GM19463 (cell line): Measurements from ENCODE around the gene APOBEC3H.
A peak's percentile ranks its signal among the peaks of the same experiment; 100 is the strongest.

Experiments used
- ATAC-seq: cut with Tn5 transposase; IDR thresholded peaks from one replicate; pipeline ENCODE4 v1.9.1; 2021; ENCODE audit warnings: mild to moderate bottlenecking, moderate library complexity; ENCODE audit not compliant: unreplicated experiment

The APOBEC3H gene

DNA sequence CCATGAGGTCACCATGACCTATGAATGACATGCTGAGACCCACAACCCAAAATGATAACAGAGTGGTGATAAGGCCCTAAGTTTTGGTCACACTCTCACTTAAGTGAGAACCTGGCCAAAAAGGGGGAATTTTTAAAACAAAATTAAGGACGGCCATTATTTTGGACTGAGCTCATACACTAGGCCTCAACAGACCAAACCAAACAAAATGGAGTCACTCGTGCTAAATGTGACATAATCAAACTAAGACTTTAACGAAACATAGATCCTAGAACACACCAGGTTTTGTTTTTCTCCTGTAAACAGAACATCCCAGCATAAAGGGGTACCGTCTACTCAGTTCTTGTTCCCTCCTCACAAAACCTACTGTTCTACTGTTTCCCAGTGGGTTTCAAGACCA, 11.4 kb downstream of the APOBEC3H start:
- no peak for ATAC-seq

GRCh38 chr22:39109361-39109760, 12.3 kb downstream of the APOBEC3H start:
- ATAC-seq = no peak

DNA sequence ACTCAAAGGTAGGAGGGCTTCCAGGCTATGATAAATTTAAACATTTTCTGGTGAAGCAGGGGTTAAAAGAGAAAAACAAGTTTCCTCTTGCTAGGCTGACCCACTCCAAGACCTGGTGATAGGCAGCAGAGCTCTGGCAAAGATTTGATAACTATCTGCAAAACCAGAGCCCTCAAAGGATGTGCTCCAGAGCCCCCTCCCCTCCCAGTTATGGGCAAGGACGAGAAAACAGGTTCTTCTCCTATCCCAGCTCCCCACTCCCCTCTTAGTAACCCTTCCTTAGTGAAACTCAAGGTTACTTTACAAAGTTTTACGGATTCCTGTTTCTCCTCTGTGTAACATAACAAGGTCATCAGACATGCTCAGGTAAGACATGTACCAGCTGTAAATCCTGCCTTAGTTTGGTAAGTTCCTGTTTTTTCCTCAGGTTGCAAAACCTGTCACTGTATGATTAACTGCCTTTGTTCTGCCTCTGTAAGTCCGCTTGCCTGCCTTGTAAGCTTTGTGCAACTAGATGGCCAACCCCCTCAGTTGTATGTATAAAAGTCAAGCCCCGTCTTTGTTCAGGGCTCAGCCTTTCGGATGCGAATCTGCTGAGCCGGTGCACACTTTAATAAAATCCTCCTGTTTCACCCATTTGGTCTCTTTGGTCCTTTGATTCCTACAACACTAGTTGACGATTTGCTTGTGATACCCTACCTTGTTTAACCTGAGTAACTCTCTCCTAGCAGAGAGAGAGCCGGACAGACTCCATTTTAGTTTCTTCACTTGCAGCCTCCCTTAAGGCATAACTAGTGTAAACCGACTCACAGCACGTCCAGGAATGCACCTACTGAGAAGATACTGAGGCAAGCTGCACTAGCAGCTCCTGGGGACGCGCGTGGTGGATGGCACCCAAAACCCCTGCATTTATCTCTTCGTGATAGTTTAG, 13.9 kb downstream of the APOBEC3H start:
- no peak for ATAC-seq

DNA sequence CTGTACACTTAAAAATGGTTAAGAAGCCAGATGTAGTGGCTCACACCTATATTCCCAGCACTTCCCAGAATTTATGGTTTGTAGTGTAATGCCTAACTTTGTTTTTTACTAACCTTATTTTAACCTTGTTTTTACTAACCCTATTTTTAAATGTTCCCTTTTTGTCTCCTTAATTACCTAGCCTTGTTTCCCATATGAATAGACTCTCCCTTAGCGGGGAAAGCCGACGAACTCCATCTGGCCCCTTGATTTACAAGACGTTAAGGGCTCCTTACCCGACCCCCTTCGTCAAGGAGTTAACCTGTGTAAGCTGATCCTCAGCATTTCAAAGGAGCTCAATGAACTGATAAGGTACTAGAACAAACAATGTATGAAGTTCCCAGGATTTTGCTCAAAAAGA, 17.1 kb downstream of the APOBEC3H start:
- ATAC-seq = no peak

- ATAC-seq = no peak
Measured at GRCh38 chr22:39115570-39115969, 18.5 kb downstream of the APOBEC3H start.

DNA sequence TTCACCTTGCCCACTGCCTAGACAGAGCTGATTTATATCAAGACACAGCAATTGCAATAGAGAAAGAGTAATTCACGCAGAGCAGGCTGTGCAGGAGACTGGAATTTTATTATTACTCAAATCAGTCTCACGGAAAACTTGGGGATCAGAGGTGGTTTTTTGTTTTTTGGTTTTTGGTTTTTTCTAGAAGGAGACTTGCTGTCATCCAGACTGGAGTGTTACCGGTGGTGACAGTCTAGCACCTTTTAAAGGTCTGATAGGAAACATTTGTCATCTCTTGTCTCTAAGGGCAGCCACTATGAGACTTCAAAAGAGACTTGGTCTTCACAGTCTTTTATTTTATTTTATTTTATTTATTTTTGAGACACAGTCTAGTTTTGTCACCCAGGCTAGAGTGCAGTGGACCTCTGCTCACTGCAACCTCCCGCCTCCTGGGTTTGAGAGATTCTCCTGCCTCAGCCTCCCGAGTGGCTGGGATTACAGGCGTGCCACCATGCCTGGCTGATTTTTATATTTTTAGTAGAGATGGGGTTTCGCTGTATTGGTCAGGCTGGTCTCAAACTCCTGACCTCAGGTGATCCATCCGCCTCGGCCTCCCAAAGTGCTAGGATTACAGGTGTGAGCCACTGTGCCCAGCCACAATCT, 19.1 kb downstream of the APOBEC3H start:
- ATAC-seq = no peak

- peak; percentile 43 for ATAC-seq
Measured at GRCh38 chr22:39117585-39118191, 20.6 kb downstream of the APOBEC3H start.

DNA sequence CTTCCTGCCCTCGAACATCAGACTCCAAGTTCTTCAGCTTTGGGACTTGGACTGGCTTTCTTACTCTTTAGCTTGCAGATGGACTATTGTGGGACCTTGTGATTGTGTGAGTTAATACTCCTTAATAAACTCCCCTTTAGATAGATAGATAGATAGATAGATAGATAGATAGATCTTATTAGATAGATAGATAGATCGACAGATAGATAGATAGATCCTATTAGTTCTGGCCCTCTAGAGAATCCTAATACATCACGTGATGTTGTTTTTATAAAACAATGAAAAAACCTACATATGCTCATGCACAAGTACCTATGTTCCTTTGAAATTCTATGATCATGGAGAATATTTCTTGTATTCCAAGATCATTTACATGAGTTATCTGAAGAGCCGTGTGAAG, 23.9 kb downstream of the APOBEC3H start:
- ATAC-seq = no peak

GRCh38 chr22:39122772-39123470, 25.9 kb downstream of the APOBEC3H start:
- ATAC-seq = no peak

GRCh38 chr22:39123751-39124581, 26.9 kb downstream of the APOBEC3H start:
- no peak for ATAC-seq

- no peak for ATAC-seq
Measured at GRCh38 chr22:39125622-39126021, 28.6 kb downstream of the APOBEC3H start.

- ATAC-seq = no peak
Measured at GRCh38 chr22:39128508-39128907, 31.5 kb downstream of the APOBEC3H start.

- no peak for ATAC-seq
Measured at GRCh38 chr22:39129081-39129480, 32.0 kb downstream of the APOBEC3H start.

DNA sequence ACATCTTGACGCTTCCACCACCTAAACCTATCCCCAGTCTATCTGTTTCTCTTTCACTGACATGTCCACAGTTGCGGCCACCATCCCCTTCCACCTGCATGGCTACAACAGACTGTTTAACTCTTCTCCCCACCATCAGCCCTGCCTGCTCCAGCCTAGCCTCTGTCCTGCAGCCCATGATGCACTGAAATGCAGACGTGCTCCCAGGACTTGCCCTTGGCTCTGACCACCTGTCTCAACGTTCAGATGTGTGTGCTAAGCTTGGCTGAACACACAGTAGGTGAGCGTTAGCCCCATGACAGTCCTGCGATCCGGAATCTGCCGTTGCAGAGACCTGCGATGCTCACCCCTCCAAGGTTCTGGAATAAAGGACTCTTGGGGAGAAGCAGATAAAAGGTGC, 32.7 kb downstream of the APOBEC3H start:
- no peak for ATAC-seq

- ATAC-seq = no peak
Measured at GRCh38 chr22:39130152-39130704, 33.2 kb downstream of the APOBEC3H start.

DNA sequence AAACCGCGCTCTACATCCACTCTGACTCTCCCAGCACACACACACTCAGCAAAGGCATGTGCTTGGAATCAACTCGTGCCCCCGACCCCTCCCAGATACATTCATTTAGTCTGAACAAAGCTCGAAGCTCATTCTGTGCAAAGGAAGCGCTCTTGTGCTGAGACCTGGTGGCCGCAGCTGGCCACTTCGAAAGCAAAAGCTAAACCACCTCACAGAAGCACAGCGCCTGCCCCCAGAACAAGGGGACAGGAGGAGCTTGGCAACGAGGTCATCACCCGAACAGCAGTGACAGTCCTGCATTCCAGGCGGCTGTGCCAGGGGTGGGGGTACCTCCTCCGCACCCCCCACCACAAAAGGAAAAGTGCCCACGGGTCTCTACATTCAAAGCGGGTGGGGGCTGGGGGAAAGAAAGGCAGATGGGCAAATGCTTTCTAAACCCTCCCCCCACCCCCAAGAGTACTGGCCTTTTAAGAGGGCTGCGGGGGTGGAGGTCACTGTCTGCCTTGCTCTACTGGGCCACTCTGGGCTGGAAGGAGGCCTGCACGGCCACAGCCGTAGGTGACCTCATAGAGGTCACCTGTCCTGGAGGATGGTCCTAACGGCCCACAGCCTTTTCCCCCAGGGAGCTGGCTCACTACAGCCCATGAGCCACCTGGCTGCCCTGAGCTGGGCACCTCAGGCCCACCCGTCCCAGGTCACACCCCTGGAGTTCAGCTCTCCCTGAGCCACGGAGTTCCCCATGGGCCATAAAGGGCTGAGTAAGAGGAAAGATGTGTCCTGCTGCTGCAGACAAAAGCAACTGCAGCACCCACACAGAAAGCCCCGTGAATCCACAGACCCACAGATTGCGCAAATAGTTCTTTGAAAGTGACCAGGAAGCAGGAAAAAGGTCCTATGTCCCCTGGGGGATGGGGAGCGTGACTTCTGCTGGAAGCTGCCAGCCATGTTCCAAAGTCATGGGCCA, 34.1 kb downstream of the APOBEC3H start:
- no peak for ATAC-seq

DNA sequence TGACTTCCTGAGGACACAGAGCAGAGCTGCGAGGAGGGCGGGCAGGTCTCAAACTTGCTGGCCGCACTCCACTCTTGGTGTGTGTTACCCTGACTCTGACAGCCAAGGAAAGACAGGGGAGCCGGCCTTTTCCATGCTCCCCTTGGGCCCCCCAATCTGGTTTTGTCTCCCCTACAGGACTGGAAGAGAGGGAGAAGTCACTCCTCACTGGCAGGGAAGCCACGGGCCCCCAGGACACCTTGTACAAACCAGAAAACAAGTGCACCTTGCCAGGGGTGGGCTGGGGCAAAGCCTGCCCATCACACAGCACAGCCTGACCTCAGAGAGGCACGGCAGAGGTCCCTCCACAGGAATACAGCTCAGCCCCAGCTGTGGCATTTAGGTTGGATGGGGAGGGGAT, 35.2 kb downstream of the APOBEC3H start:
- no peak for ATAC-seq

GRCh38 chr22:39132871-39133524, 36.0 kb downstream of the APOBEC3H start:
- no peak for ATAC-seq
